GM21447 (cell line): ENCODE results near the gene ERBB2.
A peak's percentile ranks its signal among the peaks of the same experiment; 100 is the strongest.
"Not testable (repeated sequence)": the region's sequence is repeated elsewhere in the genome, so short reads cannot be mapped to it uniquely, and the experiment has no call there.

Source experiments
- ATAC-seq: cut with Tn5 transposase; IDR thresholded peaks from one replicate; pipeline ENCODE4 v1.9.1; 2021; ENCODE audit not compliant: unreplicated experiment

Gene ERBB2

GRCh38 chr17:39722965-39723848, 23.3 kb downstream of the ERBB2 start:
- no peak for ATAC-seq

GRCh38 chr17:39724731-39725130, 24.9 kb downstream of the ERBB2 start:
- no peak for ATAC-seq

- ATAC-seq: not testable (repeated sequence)
Measured at GRCh38 chr17:39725923-39726322, 26.1 kb downstream of the ERBB2 start.

GRCh38 chr17:39726617-39727016, 26.8 kb downstream of the ERBB2 start:
- ATAC-seq: no peak

GRCh38 chr17:39727556-39727955, 27.7 kb downstream of the ERBB2 start:
- no peak for ATAC-seq

GRCh38 chr17:39729280-39729851, 29.5 kb downstream of the ERBB2 start:
- ATAC-seq: no peak

- peak; percentile 73 for ATAC-seq
Measured at GRCh38 chr17:39730095-39730921, 30.4 kb downstream of the ERBB2 start, which contains the start of gene MIEN1. TSS of gene MIEN1 (minus strand) at chr17:39730532. CDS start at chr17:39730495, 37 bp downstream.

GRCh38 chr17:39732586-39732985, 32.7 kb downstream of the ERBB2 start:
- ATAC-seq: no peak

- no peak for ATAC-seq
Measured at GRCh38 chr17:39735882-39736281, 36.0 kb downstream of the ERBB2 start.

GRCh38 chr17:39736319-39737165, 36.7 kb downstream of the ERBB2 start:
- ATAC-seq: no peak

- no peak for ATAC-seq
Measured at GRCh38 chr17:39737206-39737759, 37.4 kb downstream of the ERBB2 start.

GRCh38 chr17:39737760-39738567, 38.1 kb downstream of the ERBB2 start, which contains the start of gene GRB7:
TSS of gene GRB7 (plus strand) at chr17:39737938. CDS start at chr17:39742302, 4,364 bp downstream.
- no peak for ATAC-seq

- no peak for ATAC-seq
Measured at GRCh38 chr17:39738568-39738901, 38.7 kb downstream of the ERBB2 start.

GRCh38 chr17:39738983-39739884, 39.4 kb downstream of the ERBB2 start:
- no peak for ATAC-seq

- no peak for ATAC-seq
Measured at GRCh38 chr17:39739885-39740356, 40.1 kb downstream of the ERBB2 start.

- ATAC-seq: no peak
Measured at GRCh38 chr17:39740357-39741111, 40.7 kb downstream of the ERBB2 start.

- ATAC-seq: no peak
Measured at GRCh38 chr17:39742126-39742855, 42.4 kb downstream of the ERBB2 start.
